Measurements from ENCODE around the gene ARL16.

ARL16 gene

DNA sequence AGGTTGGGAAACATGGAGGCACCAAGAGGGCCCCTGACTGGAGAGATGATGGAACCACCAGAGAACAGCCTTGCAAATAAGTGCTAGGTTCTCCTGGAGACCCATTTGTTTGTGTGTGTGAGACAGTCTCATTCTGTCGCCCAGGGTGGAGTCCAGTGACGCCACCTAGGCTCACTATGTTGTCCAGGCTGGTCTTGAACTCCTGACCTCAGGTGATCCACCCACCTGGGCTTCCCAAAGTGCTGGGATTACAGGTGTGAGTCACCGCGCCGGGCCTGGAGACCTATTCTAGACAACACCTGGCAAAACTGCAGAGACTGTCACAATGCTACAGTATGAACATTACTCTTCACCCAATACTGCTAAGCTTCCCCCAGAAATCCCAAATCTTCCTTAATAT, 48.2 kb downstream of the ARL16 start:
- Mint-ChIP-seq H3K4me3 (peak overlapping the region; percentile 93), H3K9me3 (no peaks in the 10 kb centered on the region), H3K4me1 (peaks cover 17% of the 10 kb centered on the region), H3K27me3 (no peaks in the 10 kb centered on the region), H3K36me3 (ENCODE audit: insufficient read depth) (peaks cover 12% of the 10 kb centered on the region), H3K27ac (ENCODE audit: low read depth) (no peak overlapping the region)
- ATAC-seq (replicated peaks; ENCODE audit: extremely low read depth, poor library complexity, severe bottlenecking) (no peak), DNase-seq (ENCODE audit: low spot score in 2 of 2) (no peak)

DNA sequence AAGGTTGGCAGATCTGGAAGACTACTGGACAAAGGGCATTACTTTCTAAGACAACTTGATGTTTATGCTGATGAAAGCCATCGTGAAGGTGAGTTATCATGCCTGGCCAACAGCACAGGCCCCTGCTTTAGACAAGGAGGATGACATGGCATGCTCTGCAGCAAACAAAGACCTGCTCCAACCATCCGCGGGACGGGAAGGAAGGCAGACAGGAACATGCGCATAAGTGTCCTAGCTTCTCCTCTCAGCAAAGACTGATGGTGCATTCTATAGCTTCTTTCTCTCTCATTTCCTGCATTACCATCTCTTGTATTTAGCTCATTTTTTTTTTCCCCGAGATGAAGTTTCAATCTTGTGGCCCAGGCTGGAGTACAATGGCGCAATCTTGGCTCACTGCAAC, 52.1 kb downstream of the ARL16 start:
- Mint-ChIP-seq H3K27ac (ENCODE audit: low read depth) (no peak overlapping the region), H3K4me3 (no peak overlapping the region), H3K4me1 (peaks cover 17% of the 10 kb centered on the region), H3K9me3 (no peaks in the 10 kb centered on the region), H3K36me3 (ENCODE audit: insufficient read depth) (peaks cover 41% of the 10 kb centered on the region), H3K27me3 (no peaks in the 10 kb centered on the region)
- ATAC-seq (replicated peaks; ENCODE audit: extremely low read depth, poor library complexity, severe bottlenecking) = no peak
- no peak for DNase-seq (ENCODE audit: low spot score in 2 of 2)
